ENCODE results near the gene PER3. TPM values are rescaled to one million over a fixed set of nuclear protein-coding genes. Genes with fewer than 3 reads are reported as not detected.

The PER3 gene
- total and polyA plus RNA-seq, 9 of the 15 experiments (the other 6 are each of a cell fraction or from before 2014, with no cell fraction given), result 11.9 to 22.5 (median 14.6) TPM

GRCh38 chr1:7827126-7827955, 43.2 kb downstream of the PER3 start (continued):
- TF ChIP-seq ZNF318 (IDR thresholded peaks at IDR 0.05; ENCODE audit: borderline replicate concordance in 1 of 2, low read depth in 1 of 2), result no peak
- TF ChIP-seq CBFA2T3 (IDR thresholded peaks at IDR 0.05), result no peak
- no peak for TF ChIP-seq MECOM (CRISPR knock-in tag; IDR thresholded peaks at IDR 0.05)
- TF ChIP-seq OTX1 (CRISPR knock-in tag; IDR thresholded peaks at IDR 0.05), result peak; percentile 85
- TF ChIP-seq AFF4 (CRISPR knock-in tag; IDR thresholded peaks at IDR 0.05), result no peak
- no peak for TF ChIP-seq FOS (IDR thresholded peaks at IDR 0.05; ENCODE audit: extremely low read depth, insufficient read length)
- TF ChIP-seq E2F8 (IDR thresholded peaks at IDR 0.05; ENCODE audit: low read depth, partially characterized antibody), result peak; percentile 94
- TF ChIP-seq MTA3 (IDR thresholded peaks at IDR 0.05; ENCODE audit: borderline replicate concordance), result peak; percentile 49; the same call in 1 of the 2 replicates
- TF ChIP-seq ZNF507 (tag; conservative IDR thresholded peaks at IDR 0.05), result no peak
- no peak for TF ChIP-seq NCOA2 (IDR thresholded peaks at IDR 0.05; ENCODE audit: partially characterized antibody in 2 of 2)

Measured in K562 (cell line).